ENCODE data around the gene GON4L. TPM values are rescaled to one million over a fixed set of nuclear protein-coding genes. Genes with fewer than 3 reads are reported as not detected.
A peak's percentile ranks its signal among the peaks of the same experiment; 100 is the strongest.

GON4L gene
- total RNA-seq, 4 donors from 2014 or later: 24.9 to 43.9 (median 33.6) TPM

DNA sequence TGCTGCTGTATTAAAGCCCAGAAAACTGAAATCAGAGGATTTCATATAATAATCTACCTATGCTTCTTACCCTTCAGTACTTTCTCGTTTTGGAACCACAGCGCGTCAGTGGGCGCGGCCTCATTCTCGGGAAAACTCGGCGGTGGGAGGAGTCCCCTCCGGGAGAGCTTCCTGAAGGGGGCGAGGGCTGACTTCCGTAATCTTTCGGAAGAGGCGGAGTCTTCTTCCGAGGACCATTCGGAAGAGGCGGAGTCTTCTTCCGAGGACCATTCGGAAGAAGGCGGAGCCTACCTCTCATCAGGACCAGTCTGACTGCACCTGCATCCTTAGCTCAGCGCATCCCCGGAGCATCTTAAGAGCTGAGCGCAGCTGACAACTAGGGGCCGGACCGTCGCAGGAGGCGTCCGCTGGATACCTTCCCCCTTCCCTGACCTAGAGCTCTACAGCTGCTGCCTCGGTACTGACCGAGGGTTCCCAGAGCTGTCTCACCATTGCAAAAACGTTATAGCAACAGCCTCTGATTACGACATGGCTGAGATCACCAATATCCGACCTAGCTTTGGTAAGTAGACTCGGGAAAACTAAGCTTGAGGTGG lies 2.3 kb upstream of the GON4L start, which contains the start of gene SYT11:
SYT11 (plus strand) TSS at position 334 of the 596 bp plus-strand sequence; CDS start at position 529, 195 bp downstream.
- no peak within 1 kb of the TSS for H3K4me3 ChIP-seq (ENCODE audit: low read depth, poor library complexity, severe bottlenecking)
- peak; percentile 95 to 99 for DNase-seq (ENCODE audit: low spot score in 2 of 2)
- intact Hi-C loops (cut with DNase I; ENCODE audit: low total_unique reads): no loop called here

DNA sequence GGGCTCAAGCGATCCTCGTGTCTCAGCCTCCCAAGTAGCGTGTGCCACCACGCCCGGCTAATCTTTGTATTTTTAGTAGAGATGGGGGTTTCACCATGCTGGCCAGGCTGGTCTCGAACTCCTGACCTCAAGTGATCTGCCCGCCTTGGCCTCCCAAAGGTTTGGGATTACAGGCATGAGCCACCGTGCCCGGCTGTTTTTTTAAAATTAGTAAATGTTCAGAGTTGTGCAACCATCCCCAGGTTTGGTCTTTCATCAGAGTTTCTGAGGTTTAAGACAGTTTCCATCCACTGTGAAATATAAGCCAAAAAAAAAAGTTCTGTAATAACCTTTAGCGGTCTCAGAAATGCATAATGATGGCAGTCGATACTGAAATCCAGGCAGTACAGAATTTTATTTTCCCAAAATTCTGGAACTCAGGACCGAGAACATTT lies 1.8 kb upstream of the GON4L start:
- DNase-seq (ENCODE audit: low spot score in 2 of 2): peak in 1 of 2 donors; percentile 19
- no peak overlapping the region for H3K4me3 ChIP-seq (ENCODE audit: low read depth, poor library complexity, severe bottlenecking)
- no peak for TF ChIP-seq POLR2A (IDR thresholded peaks at IDR 0.05)
- intact Hi-C loops (cut with DNase I; ENCODE audit: low total_unique reads): no loop called here
- 49 to 55% methylated on average over 12 of the region's 12 CpGs for WGBS, 2 donors

More for the DNA sequence above, 2.3 kb upstream of the GON4L start, which contains the start of gene SYT11:
- whole genome bisulfite sequencing, 2 donors: 0 to 2% methylated on average over 23 to 29 of the region's 33 CpGs
- TF ChIP-seq, protein P1, sequence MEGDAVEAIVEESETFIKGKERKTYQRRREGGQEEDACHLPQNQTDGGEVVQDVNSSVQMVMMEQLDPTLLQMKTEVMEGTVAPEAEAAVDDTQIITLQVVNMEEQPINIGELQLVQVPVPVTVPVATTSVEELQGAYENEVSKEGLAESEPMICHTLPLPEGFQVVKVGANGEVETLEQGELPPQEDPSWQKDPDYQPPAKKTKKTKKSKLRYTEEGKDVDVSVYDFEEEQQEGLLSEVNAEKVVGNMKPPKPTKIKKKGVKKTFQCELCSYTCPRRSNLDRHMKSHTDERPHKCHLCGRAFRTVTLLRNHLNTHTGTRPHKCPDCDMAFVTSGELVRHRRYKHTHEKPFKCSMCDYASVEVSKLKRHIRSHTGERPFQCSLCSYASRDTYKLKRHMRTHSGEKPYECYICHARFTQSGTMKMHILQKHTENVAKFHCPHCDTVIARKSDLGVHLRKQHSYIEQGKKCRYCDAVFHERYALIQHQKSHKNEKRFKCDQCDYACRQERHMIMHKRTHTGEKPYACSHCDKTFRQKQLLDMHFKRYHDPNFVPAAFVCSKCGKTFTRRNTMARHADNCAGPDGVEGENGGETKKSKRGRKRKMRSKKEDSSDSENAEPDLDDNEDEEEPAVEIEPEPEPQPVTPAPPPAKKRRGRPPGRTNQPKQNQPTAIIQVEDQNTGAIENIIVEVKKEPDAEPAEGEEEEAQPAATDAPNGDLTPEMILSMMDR (IDR thresholded peaks at IDR 0.05): no peak
- no peak for TF ChIP-seq POLR2A (IDR thresholded peaks at IDR 0.05)

GRCh38 chr1:155856257-155856974 lies 598 bp downstream of the GON4L start:
- H3K4me3 ChIP-seq (ENCODE audit: low read depth, poor library complexity, severe bottlenecking): peak overlapping the region; percentile 60
- WGBS, 2 donors: 48 to 54% methylated on average over 20 of the region's 20 CpGs
- intact Hi-C loops (cut with DNase I; ENCODE audit: low total_unique reads): no loop called here

GRCh38 chr1:155850345-155850744 lies 6.7 kb downstream of the GON4L start:
- TF ChIP-seq POLR2A (IDR thresholded peaks at IDR 0.05): no peak
- TF ChIP-seq, protein P1 (IDR thresholded peaks at IDR 0.05): no peak
- no peak overlapping the region for H3K4me3 ChIP-seq (ENCODE audit: low read depth, poor library complexity, severe bottlenecking)
- intact Hi-C loops (cut with DNase I; ENCODE audit: low total_unique reads): no loop called here
- DNase-seq (ENCODE audit: low spot score in 2 of 2): no peak
- WGBS, 2 donors: 83 to 87% methylated on average over 3 of the region's 3 CpGs

More at GRCh38 chr1:155856257-155856974, 598 bp downstream of the GON4L start:
- no peak for DNase-seq (ENCODE audit: low spot score in 2 of 2)
- TF ChIP-seq POLR2A (IDR thresholded peaks at IDR 0.05): no peak
- TF ChIP-seq, protein P1 (IDR thresholded peaks at IDR 0.05): no peak

DNA sequence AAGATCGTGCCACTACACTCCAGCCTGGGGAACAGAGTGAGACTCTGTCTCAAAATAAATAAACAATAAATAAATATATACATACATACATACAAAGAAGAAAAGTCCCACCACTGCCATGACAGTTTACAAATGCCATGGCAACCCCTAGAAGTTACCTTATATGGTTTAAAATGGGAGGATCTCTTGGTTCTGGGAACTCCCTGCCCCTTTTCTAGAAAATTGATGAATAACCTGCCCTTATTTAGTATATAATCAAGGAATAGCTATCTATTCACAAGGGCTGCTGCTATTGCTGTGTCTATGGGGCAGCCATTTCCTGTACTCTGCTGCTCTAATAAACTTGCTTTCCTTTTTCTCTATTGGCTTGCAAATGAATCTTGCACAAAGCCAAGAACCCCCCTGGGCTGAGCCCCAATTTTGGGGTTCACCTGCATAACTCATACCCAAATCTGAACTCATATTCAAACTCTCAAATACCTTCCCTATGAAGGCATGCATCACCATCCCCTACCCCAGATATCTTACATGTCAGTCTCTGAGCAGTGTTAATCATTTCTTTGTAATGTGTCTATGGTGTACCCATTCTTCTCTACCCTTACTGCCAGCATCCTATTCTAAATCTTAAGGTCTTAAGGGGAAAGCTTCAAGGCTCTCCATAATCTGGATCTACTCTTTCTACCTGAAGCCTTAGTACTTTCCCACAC lies 9.0 kb downstream of the GON4L start:
- no peak overlapping the region for H3K4me3 ChIP-seq (ENCODE audit: low read depth, poor library complexity, severe bottlenecking)
- TF ChIP-seq POLR2A (IDR thresholded peaks at IDR 0.05): no peak
- TF ChIP-seq, protein P1 (IDR thresholded peaks at IDR 0.05): no peak
- DNase-seq (ENCODE audit: low spot score in 2 of 2): no peak
- 95 to 100% methylated on average over 1 of the region's 1 CpG for WGBS, 2 donors
- intact Hi-C loops (cut with DNase I; ENCODE audit: low total_unique reads): no loop called here
